Measurements from ENCODE around the gene VPS37C. TPM values are rescaled to one million over a fixed set of nuclear protein-coding genes. Genes with fewer than 3 reads are reported as not detected.

VPS37C gene
- total RNA-seq, 1 experiment from 2014 or later = 19.0 TPM

- Histone ChIP-seq H2BK15ac (ENCODE audit: low read depth, low read length) (no peak overlapping the region), H2BK12ac (ENCODE audit: insufficient read length, low read depth, low read length) (no peak overlapping the region), H2BK120ac (ENCODE audit: low read depth, low read length, poor library complexity, severe bottlenecking) (no peak overlapping the region), H3K18ac (ENCODE audit: insufficient read length, low read depth, low read length) (no peak overlapping the region), H3K9ac (ENCODE audit: extremely low read depth, insufficient read length, low read length) (no peak overlapping the region), H2BK20ac (ENCODE audit: low read depth, low read length, poor library complexity, severe bottlenecking) (no peak overlapping the region), H4K20me1 (ENCODE audit: control insufficient read depth, insufficient read depth, insufficient read length) (no peaks in the 10 kb centered on the region), H3K27me3 (ENCODE audit: insufficient read depth, low read length) (no peaks in the 10 kb centered on the region), H4K8ac (replicated peaks; ENCODE audit: insufficient read length, low read depth, low read length) (no peak overlapping the region), H2AFZ (ENCODE audit: low read length) (no peak overlapping the region), H4K5ac (ENCODE audit: insufficient read length, low read depth, low read length) (no peak overlapping the region), H3K56ac (ENCODE audit: insufficient read length, low read depth, low read length) (no peak overlapping the region), H3K4me2 (ENCODE audit: insufficient read depth, insufficient read length, low read length) (no peak overlapping the region), H3K4ac (ENCODE audit: low read depth, low read length) (no peak overlapping the region), H3K27ac (ENCODE audit: insufficient read length, low read depth, low read length) (no peak overlapping the region), H4K91ac (ENCODE audit: insufficient read length, low read depth, low read length) (no peak overlapping the region), H2BK5ac (ENCODE audit: insufficient read length, low read length) (no peak overlapping the region), H3K79me2 (ENCODE audit: insufficient read depth, low read length) (peaks cover 1% of the 10 kb centered on the region; the same call in 1 of the 2 replicates), H3K9me3 (ENCODE audit: control insufficient read depth, low read depth, low read length) (no peaks in the 10 kb centered on the region), H2AK5ac (ENCODE audit: insufficient read length, low read length) (no peak overlapping the region), H3T11ph (ENCODE audit: low read length) (no peak overlapping the region), H3K14ac (ENCODE audit: insufficient read depth, low read length) (no peak overlapping the region), H3K23me2 (ENCODE audit: insufficient read length, low read depth, low read length, poor library complexity, severe bottlenecking) (no peaks in the 10 kb centered on the region), H3K79me1 (ENCODE audit: insufficient read depth, low read depth, low read length, poor library complexity, severe bottlenecking) (peaks cover 3% of the 10 kb centered on the region), H3K4me1 (ENCODE audit: insufficient read depth, low read length) (no peaks in the 10 kb centered on the region), H3K23ac (ENCODE audit: insufficient read length, low read depth, low read length) (no peak overlapping the region)
- Mint-ChIP-seq H3K36me3 (ENCODE audit: insufficient read depth in 1 of 3, low read depth in 3 of 3) (peaks cover 9 to 26% (median 20%) of the 10 kb centered on the region in 3 experiments), H3K9me3 (peaks cover 3 to 11% of the 10 kb centered on the region in 2 experiments; a peak in 3 of 5 replicates), H3K27ac (no peak overlapping the region), H3K27me3 (ENCODE audit: low read depth) (no peaks in the 10 kb centered on the region), H3K4me1 (peaks cover 35 to 45% of the 10 kb centered on the region in 2 experiments), H3K4me3 (no peak overlapping the region)
- TF ChIP-seq CTCF (conservative IDR thresholded peaks at IDR 0.05) = 0 out of 3 replicates have a peak, but pooled peaks have one; percentile 19
- WGBS (ENCODE audit: extremely low coverage, insufficient read length, low lambda C conversion rate) = no CpG with 5 or more reads among the region's 3 CpGs
- no peak for DNase-seq
Measured at GRCh38 chr11:61157743-61158142, 3.5 kb downstream of the VPS37C start.
